PC-3 (cell line): ENCODE results near the gene PTPRN2. TPM values are rescaled to one million over a fixed set of nuclear protein-coding genes. Genes with fewer than 3 reads are reported as not detected.

Source experiments
- ATAC-seq: fragments of 200-7000 bp; cut with Tn5 transposase; 2 replicates; pipeline ENCODE4 v1.9.1; 2020; ENCODE audit warnings: mild to moderate bottlenecking, moderate library complexity
- BruUV-seq: library from RNA; stranded (reverse); fragments of 400-500 nt; replicated peaks from 2 replicates; lab custom pipeline; 2021; lab: Mats Ljungman, UMichigan
- CTCF ChIA-PET: fragments of 300-600 bp; sonication (Branson Sonifier 250); formaldehyde crosslinking; loops from one replicate; lab custom pipeline; 2022; ENCODE audit warnings: antibody characterized with exemption; lab: Charles Lee
- POLR2A ChIA-PET: fragments of 300-600 bp; sonication (Branson Sonifier 250); formaldehyde crosslinking; loops from one replicate; lab custom pipeline; 2022; ENCODE audit warnings: antibody characterized with exemption; ENCODE audit not compliant: unreplicated experiment; lab: Charles Lee
- DNase-seq: peaks from one replicate; pipeline ENCODE4 v3.0.0-alpha.2; 2015
- H2AFZ ChIP-seq: fragments of 300-600 bp; sonication (generic); 2 replicates; pipeline ENCODE4 v1.6.0; 2016; ENCODE audit warnings: antibody characterized with exemption, low read length
- H3F3A ChIP-seq: fragments of 300-600 bp; sonication (generic); one replicate; pipeline ENCODE4 v1.6.0; 2017; ENCODE audit warnings: antibody characterized with exemption, low read length, control low read depth, mild to moderate bottlenecking; ENCODE audit not compliant: unreplicated experiment
- H3K27ac ChIP-seq: fragments of 300-600 bp; sonication (generic); 2 replicates; pipeline ENCODE4 v1.5.1; 2016; ENCODE audit warnings: mild to moderate bottlenecking, low read length
- H3K27me3 ChIP-seq: fragments of 300-600 bp; sonication (generic); 2 replicates; pipeline ENCODE4 v1.6.1; 2016; ENCODE audit warnings: low read length, mixed read lengths
- H3K36me3 ChIP-seq: fragments of 300-600 bp; sonication (generic); 2 replicates; pipeline ENCODE4 v1.6.1; 2016; ENCODE audit warnings: low read depth, mixed run types, low read length, mixed read lengths
- H3K4me1 ChIP-seq: fragments of 300-600 bp; sonication (generic); 2 replicates; pipeline ENCODE4 v1.5.1; 2016; ENCODE audit warnings: low read length; ENCODE audit not compliant: insufficient read depth
- H3K4me2 ChIP-seq: fragments of 300-600 bp; sonication (generic); 2 replicates; pipeline ENCODE4 v1.6.0; 2016; ENCODE audit warnings: low read length
- H3K4me3 ChIP-seq: fragments of 300-600 bp; sonication (generic); 2 replicates; pipeline ENCODE4 v1.5.1; 2016; ENCODE audit warnings: mild to moderate bottlenecking, low read length, mixed read lengths
- H3K79me2 ChIP-seq: fragments of 300-600 bp; sonication (generic); 2 replicates; pipeline ENCODE4 v1.6.1; 2017; ENCODE audit warnings: low read length, mixed read lengths
- H3K9ac ChIP-seq: fragments of 300-600 bp; sonication (generic); 2 replicates; pipeline ENCODE4 v1.6.0; 2016; ENCODE audit warnings: mild to moderate bottlenecking, low read length
- H3K9me2 ChIP-seq: fragments of 300-600 bp; sonication (generic); replicated peaks from 2 replicates; pipeline ENCODE4 v1.6.1; 2016; ENCODE audit warnings: mixed run types, low read length, mixed read lengths
- H3K9me3 ChIP-seq: fragments of 300-600 bp; sonication (generic); 2 replicates; pipeline ENCODE4 v1.6.1; 2016; ENCODE audit warnings: low read length, mixed read lengths
- H4K20me1 ChIP-seq: fragments of 300-600 bp; sonication (generic); 2 replicates; pipeline ENCODE4 v1.6.1; 2016; ENCODE audit warnings: low read length, mixed read lengths
- CTCF ChIP-seq: fragments of 300-600 bp; sonication (generic); conservative IDR thresholded peaks from 2 replicates; pipeline ENCODE4 v1.5.1; 2017; ENCODE audit warnings: antibody characterized with exemption, low read depth, mild to moderate bottlenecking, low read length
- EZH2 ChIP-seq: fragments of 300-600 bp; sonication (generic); IDR thresholded peaks from one replicate; pipeline ENCODE4 v1.6.1; 2017; ENCODE audit warnings: antibody characterized with exemption, mild to moderate bottlenecking, low read length; ENCODE audit not compliant: unreplicated experiment
- EZH2phosphoT487 ChIP-seq: fragments of 300-600 bp; sonication (generic); IDR thresholded peaks from 2 replicates; pipeline ENCODE4 v1.6.1; 2018; ENCODE audit warnings: mild to moderate bottlenecking, antibody characterized with exemption, low read length, borderline replicate concordance
- intact Hi-C: fragments of 100-400 bp; cut with micrococcal nuclease; formaldehyde crosslinking; loops from 2 replicates; pipeline ENCODE4 v1.9.0; 2023
- total RNA-seq: library from RNA; depleted of rRNA; stranded (reverse); fragments of >200 nt; gene quantifications from 2 replicates; pipeline ENCODE4 v1.2.3, GENCODE V29; 2014

Gene PTPRN2
- total RNA-seq, 1 experiment from 2014 or later: 3.2 TPM

GRCh38 chr7:157723205-157723604 is 864.4 kb downstream of the PTPRN2 start:
- TF ChIP-seq EZH2phosphoT487: no peak
- TF ChIP-seq EZH2: no peak
- TF ChIP-seq CTCF: no peak
- no peak overlapping the region for H3K4me2 ChIP-seq
- H2AFZ ChIP-seq: no peak overlapping the region
- POLR2A ChIA-PET: no interaction called here
- no TSS peak for BruUV-seq
- CTCF ChIA-PET: no interaction called here
- H3K9me3 ChIP-seq: no peaks in the 10 kb centered on the region
- no peak for DNase-seq
- H3F3A ChIP-seq: no peaks in the 10 kb centered on the region
- no peaks in the 10 kb centered on the region for H3K36me3 ChIP-seq
- H3K4me1 ChIP-seq: no peaks in the 10 kb centered on the region
- no peaks in the 10 kb centered on the region for H3K79me2 ChIP-seq
- H3K27ac ChIP-seq: no peak overlapping the region
- H3K9ac ChIP-seq: no peak overlapping the region
- H3K27me3 ChIP-seq: peaks cover 54% of the 10 kb centered on the region
- no peaks in the 10 kb centered on the region for H3K9me2 ChIP-seq
- H4K20me1 ChIP-seq: no peaks in the 10 kb centered on the region
- intact Hi-C loops: no loop called here
- no peak overlapping the region for H3K4me3 ChIP-seq
- no peak for ATAC-seq

- H2AFZ ChIP-seq: no peak overlapping the region
- DNase-seq: no peak
- no TSS peak for BruUV-seq
- no peak overlapping the region for H3K4me3 ChIP-seq
- H3K27ac ChIP-seq: no peak overlapping the region
- no peaks in the 10 kb centered on the region for H3K79me2 ChIP-seq
- H3K9me3 ChIP-seq: no peaks in the 10 kb centered on the region
- no peaks in the 10 kb centered on the region for H3K36me3 ChIP-seq
- H3K4me1 ChIP-seq: no peaks in the 10 kb centered on the region
- H3K27me3 ChIP-seq: peaks cover 54% of the 10 kb centered on the region
- CTCF ChIA-PET: no interaction called here
- no peaks in the 10 kb centered on the region for H3K9me2 ChIP-seq
- no peak overlapping the region for H3K4me2 ChIP-seq
- TF ChIP-seq EZH2phosphoT487: no peak
- TF ChIP-seq EZH2: no peak
- TF ChIP-seq CTCF: no peak
- H3F3A ChIP-seq: no peaks in the 10 kb centered on the region
- no peak overlapping the region for H3K9ac ChIP-seq
- no peaks in the 10 kb centered on the region for H4K20me1 ChIP-seq
- intact Hi-C loops: no loop called here
- no peak for ATAC-seq
- POLR2A ChIA-PET: no interaction called here
Measured at GRCh38 chr7:157722137-157723060, 865.2 kb downstream of the PTPRN2 start.

GRCh38 chr7:157721468-157722136 is 866.0 kb downstream of the PTPRN2 start:
- ChIA-PET CTCF (no interaction called here), POLR2A (no interaction called here)
- intact Hi-C loops: no loop called here
- Histone ChIP-seq H3K4me2 (no peak overlapping the region), H3K36me3 (no peaks in the 10 kb centered on the region), H3K9ac (no peak overlapping the region), H3K4me1 (no peaks in the 10 kb centered on the region), H2AFZ (no peak overlapping the region), H3K9me3 (no peaks in the 10 kb centered on the region), H4K20me1 (no peaks in the 10 kb centered on the region), H3K9me2 (no peaks in the 10 kb centered on the region), H3K79me2 (no peaks in the 10 kb centered on the region), H3K4me3 (no peak overlapping the region), H3F3A (no peaks in the 10 kb centered on the region), H3K27ac (no peak overlapping the region), H3K27me3 (peaks cover 50% of the 10 kb centered on the region)
- TF ChIP-seq CTCF: no peak
- TF ChIP-seq EZH2phosphoT487: no peak
- TF ChIP-seq EZH2: no peak
- no TSS peak for BruUV-seq
- no peak for DNase-seq
- ATAC-seq: no peak
